ENCODE data around the gene HID1. TPM values are rescaled to one million over a fixed set of nuclear protein-coding genes. Genes with fewer than 3 reads are reported as not detected.

Gene HID1
- total RNA-seq = 100 to 1,000 TPM in 3 of 4 donors, 10 to 100 TPM in 1; 80.0 to 148 (median 124) TPM

GRCh38 chr17:74972107-74972972 lies at the start of gene HID1:
Gene HID1 (minus strand): TSS chr17:74972759. CDS start chr17:74972656, 103 bp downstream.
- TF ChIP-seq POLR2A (IDR thresholded peaks at IDR 0.05) = peak; percentile 29 to 53
- peak in 1 of 6 experiments; percentile 3 for TF ChIP-seq CTCF (IDR thresholded peaks at IDR 0.05)
- no peaks in the 10 kb centered on the region for H3K36me3 ChIP-seq
- peaks cover 2 to 30% (median 10%) of the 10 kb centered on the region in 4 donors for H3K4me1 ChIP-seq
- no peaks in the 10 kb centered on the region for H3K27me3 ChIP-seq
- no peaks in the 10 kb centered on the region for H3K9me3 ChIP-seq
- DNase-seq = peak; percentile 84 to 92 (median 91)
- H3K4me3 ChIP-seq = peak within 1 kb of the TSS; percentile 62 to 93 (median 74)
- peak within 1 kb of the TSS; percentile 58 to 84 (median 76) for H3K27ac ChIP-seq

DNA sequence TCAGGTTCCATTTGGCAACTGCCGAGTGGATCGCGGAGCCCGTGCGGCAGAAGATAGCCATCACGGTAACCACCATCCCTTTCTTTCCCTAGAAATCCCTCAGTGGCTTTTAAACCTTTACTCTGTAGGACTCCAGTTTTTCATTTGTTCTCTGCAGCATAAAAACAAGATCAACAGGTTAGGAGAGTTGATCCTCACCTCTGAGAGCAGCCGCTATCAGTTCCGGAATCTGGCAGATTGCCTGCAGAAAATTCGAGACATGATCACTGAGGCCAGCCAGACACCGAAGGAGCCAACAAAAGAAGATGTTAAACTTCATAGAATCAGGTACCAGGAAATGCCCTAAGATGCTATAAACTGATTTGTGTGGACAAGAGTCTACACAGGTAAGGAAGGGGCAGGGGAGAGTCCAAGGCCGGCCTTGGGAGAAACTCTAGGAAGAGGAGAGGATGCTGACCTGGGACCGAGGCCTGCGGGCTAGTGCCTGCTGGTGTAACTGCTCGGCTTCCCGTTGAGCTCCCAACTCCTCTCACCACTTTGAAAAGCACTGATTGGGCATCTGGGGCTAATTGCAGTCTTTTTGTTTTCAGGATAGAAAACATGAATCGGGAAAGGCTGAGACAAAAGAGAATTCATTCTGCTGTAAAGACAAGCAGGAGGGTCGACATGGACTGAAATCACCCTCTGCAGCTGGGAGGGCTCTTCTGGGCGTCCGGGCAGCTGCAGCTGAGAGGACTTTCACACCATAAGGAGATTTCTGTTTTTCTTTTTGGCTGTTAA lies 48.0 kb upstream of the HID1 start:
- peaks cover 0 to 53% (median 0%) of the 10 kb centered on the region in 3 donors for H3K36me3 ChIP-seq
- H3K27me3 ChIP-seq = no peaks in the 10 kb centered on the region
- TF ChIP-seq POLR2A (IDR thresholded peaks at IDR 0.05) = no peak
- no peak for TF ChIP-seq CTCF (IDR thresholded peaks at IDR 0.05)
- H3K27ac ChIP-seq = no peak overlapping the region
- H3K4me3 ChIP-seq = no peak overlapping the region
- H3K4me1 ChIP-seq = no peaks in the 10 kb centered on the region
- DNase-seq = no peak
- H3K9me3 ChIP-seq = no peaks in the 10 kb centered on the region

DNA sequence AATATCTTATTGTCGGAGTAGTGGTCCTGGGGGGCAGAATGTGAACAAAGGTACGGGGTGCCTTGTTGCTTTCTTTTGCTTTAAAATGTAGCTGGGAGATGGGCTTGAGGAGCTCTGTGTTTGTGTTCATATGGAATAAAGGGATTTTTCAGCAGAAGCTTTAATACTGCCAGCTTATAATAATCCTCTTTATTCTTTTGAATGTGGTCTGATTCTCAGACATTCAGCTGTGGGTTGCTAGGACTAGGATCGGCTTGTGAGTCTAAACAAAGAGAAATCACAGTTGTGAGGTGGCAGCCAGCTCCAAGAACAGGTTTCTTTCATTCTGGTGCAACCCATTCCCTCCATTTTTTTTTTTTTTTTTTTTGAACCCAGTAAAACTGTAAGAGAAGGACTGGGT lies 47.2 kb upstream of the HID1 start:
- no peak overlapping the region for H3K4me3 ChIP-seq
- no peak overlapping the region for H3K27ac ChIP-seq
- peaks cover 0 to 53% (median 0%) of the 10 kb centered on the region in 3 donors for H3K36me3 ChIP-seq
- TF ChIP-seq CTCF (IDR thresholded peaks at IDR 0.05) (no peak), POLR2A (IDR thresholded peaks at IDR 0.05) (no peak)
- H3K4me1 ChIP-seq = no peaks in the 10 kb centered on the region
- H3K9me3 ChIP-seq = no peaks in the 10 kb centered on the region
- no peaks in the 10 kb centered on the region for H3K27me3 ChIP-seq
- no peak for DNase-seq

DNA sequence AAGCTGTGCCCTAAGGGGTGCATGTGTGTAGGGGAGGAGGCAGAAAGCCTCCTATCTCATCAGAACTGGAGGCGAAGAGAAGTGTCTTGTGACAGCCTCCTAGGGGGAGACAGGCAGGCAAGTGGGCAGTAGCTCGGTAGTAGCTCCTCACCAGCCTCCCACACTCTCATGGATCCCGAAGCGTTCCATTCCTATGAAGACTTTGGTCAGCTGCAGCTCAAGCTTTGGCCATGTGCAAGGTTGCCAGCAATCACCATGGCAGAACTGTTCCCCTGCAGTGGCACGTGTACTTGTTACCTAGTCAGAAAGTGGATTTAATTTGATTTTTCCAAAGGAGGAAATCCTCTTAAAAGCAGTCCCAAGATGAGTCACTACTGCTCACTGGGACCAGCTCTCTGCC lies 46.6 kb upstream of the HID1 start:
- Histone ChIP-seq H3K4me1 (no peaks in the 10 kb centered on the region), H3K9me3 (no peaks in the 10 kb centered on the region), H3K36me3 (peaks cover 0 to 53% (median 0%) of the 10 kb centered on the region in 3 donors), H3K27ac (no peak overlapping the region), H3K4me3 (no peak overlapping the region), H3K27me3 (no peaks in the 10 kb centered on the region)
- no peak for TF ChIP-seq POLR2A (IDR thresholded peaks at IDR 0.05)
- TF ChIP-seq CTCF (IDR thresholded peaks at IDR 0.05) = no peak
- no peak for DNase-seq

- H3K9me3 ChIP-seq = no peaks in the 10 kb centered on the region
- no peaks in the 10 kb centered on the region for H3K27me3 ChIP-seq
- DNase-seq = no peak
- peaks cover 0 to 23% (median 7%) of the 10 kb centered on the region in 4 donors for H3K4me1 ChIP-seq
- TF ChIP-seq CTCF (IDR thresholded peaks at IDR 0.05) (no peak), POLR2A (IDR thresholded peaks at IDR 0.05) (no peak)
- peak overlapping the region; percentile 82 to 94 (median 88) for H3K4me3 ChIP-seq
- H3K36me3 ChIP-seq = peaks cover 0 to 13% (median 0%) of the 10 kb centered on the region in 3 donors
- H3K27ac ChIP-seq = peak overlapping the region; percentile 59 to 88 (median 80)
Measured at GRCh38 chr17:75013092-75013559, 40.6 kb upstream of the HID1 start.
